ENCODE data around the gene IFRD2. TPM values are rescaled to one million over a fixed set of nuclear protein-coding genes. Genes with fewer than 3 reads are reported as not detected.

The IFRD2 gene
- total and polyA plus RNA-seq, 9 of the 15 experiments (the other 6 are each of a cell fraction or from before 2014, with no cell fraction given), result 30.5 to 115 (median 52.8) TPM

DNA sequence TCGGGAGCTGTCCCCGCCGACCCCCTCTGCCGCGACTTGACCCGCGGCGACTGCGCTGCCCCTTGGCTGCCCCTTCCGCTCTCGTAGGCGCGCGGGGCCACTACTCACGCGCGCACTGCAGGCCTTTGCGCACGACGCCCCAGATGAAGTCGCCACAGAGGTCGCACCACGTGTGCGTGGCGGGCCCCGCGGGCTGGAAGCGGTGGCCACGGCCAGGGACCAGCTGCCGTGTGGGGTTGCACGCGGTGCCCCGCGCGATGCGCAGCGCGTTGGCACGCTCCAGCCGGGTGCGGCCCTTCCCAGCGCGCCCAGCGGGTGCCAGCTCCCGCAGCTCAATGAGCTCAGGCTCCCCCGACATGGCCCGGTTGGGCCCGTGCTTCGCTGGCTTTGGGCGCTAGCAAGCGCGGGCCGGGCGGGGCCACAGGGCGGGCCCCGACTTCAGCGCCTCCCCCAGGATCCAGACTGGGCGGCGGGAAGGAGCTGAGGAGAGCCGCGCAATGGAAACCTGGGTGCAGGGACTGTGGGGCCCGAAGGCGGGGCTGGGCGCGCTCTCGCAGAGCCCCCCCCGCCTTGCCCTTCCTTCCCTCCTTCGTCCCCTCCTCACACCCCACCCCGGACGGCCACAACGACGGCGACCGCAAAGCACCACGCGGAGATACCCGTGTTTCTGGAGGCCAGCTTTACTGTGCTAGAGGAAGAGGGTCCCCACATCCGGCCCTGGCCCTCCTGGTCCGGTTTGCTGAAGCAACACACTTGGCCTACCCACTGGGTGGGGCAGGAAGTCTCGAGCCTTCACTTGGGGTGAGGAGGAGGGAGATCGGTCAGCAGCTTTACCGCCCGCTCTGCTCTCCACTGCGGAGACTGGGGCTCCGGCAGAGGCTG is 48.5 kb upstream of the IFRD2 start, which contains the start of gene RASSF1 (continued):
- TF ChIP-seq, protein P1, sequence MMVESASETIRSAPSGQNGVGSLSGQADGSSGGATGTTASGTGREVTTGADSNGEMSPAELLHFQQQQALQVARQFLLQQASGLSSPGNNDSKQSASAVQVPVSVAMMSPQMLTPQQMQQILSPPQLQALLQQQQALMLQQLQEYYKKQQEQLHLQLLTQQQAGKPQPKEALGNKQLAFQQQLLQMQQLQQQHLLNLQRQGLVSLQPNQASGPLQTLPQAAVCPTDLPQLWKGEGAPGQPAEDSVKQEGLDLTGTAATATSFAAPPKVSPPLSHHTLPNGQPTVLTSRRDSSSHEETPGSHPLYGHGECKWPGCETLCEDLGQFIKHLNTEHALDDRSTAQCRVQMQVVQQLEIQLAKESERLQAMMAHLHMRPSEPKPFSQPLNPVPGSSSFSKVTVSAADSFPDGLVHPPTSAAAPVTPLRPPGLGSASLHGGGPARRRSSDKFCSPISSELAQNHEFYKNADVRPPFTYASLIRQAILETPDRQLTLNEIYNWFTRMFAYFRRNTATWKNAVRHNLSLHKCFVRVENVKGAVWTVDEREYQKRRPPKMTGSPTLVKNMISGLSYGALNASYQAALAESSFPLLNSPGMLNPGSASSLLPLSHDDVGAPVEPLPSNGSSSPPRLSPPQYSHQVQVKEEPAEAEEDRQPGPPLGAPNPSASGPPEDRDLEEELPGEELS (CRISPR knock-in tag; IDR thresholded peaks at IDR 0.05; ENCODE audit: borderline replicate concordance), result no peak
- TF ChIP-seq SP2 (IDR thresholded peaks at IDR 0.05; ENCODE audit: extremely low read depth, low read depth, low read length, poor library complexity, severe bottlenecking), result no peak
- TF ChIP-seq SIX5 (IDR thresholded peaks at IDR 0.05; ENCODE audit: borderline replicate concordance in 1 of 2, insufficient read depth in 1 of 2, low read depth in 1 of 2, low read length in 2 of 2), result no peak
- TF ChIP-seq SIRT6 (IDR thresholded peaks at IDR 0.05; ENCODE audit: low read depth, low read length), result no peak
- TF ChIP-seq NFXL1 (CRISPR knock-in tag; IDR thresholded peaks at IDR 0.05), result no peak
- TF ChIP-seq, protein P2, sequence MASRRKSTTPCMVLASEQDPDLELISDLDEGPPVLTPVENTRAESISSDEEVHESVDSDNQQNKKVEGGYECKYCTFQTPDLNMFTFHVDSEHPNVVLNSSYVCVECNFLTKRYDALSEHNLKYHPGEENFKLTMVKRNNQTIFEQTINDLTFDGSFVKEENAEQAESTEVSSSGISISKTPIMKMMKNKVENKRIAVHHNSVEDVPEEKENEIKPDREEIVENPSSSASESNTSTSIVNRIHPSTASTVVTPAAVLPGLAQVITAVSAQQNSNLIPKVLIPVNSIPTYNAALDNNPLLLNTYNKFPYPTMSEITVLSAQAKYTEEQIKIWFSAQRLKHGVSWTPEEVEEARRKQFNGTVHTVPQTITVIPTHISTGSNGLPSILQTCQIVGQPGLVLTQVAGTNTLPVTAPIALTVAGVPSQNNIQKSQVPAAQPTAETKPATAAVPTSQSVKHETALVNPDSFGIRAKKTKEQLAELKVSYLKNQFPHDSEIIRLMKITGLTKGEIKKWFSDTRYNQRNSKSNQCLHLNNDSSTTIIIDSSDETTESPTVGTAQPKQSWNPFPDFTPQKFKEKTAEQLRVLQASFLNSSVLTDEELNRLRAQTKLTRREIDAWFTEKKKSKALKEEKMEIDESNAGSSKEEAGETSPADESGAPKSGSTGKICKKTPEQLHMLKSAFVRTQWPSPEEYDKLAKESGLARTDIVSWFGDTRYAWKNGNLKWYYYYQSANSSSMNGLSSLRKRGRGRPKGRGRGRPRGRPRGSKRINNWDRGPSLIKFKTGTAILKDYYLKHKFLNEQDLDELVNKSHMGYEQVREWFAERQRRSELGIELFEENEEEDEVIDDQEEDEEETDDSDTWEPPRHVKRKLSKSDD (conservative IDR thresholded peaks at IDR 0.05; ENCODE audit: low read length), result no peak
- no peak for TF ChIP-seq ZSCAN32 (CRISPR knock-in tag; IDR thresholded peaks at IDR 0.05)
- TF ChIP-seq FOXJ3 (CRISPR knock-in tag; IDR thresholded peaks at IDR 0.05), result no peak
- TF ChIP-seq ZNF165 (CRISPR knock-in tag; IDR thresholded peaks at IDR 0.05; ENCODE audit: borderline replicate concordance), result no peak
- TF ChIP-seq MBD2 (IDR thresholded peaks at IDR 0.05; ENCODE audit: borderline replicate concordance, low read depth), result no peak
- TF ChIP-seq ATF7 (IDR thresholded peaks at IDR 0.05), result 0 out of 2 replicates have a peak, but pooled peaks have one; percentile 9
- TF ChIP-seq HMGN3 (IDR thresholded peaks at IDR 0.05; ENCODE audit: borderline replicate concordance, extremely low read depth, insufficient read length, low read depth, low read length), result no peak
- no peak for TF ChIP-seq PML (IDR thresholded peaks at IDR 0.05; ENCODE audit: low read length)
- TF ChIP-seq ZNF830 (CRISPR knock-in tag; IDR thresholded peaks at IDR 0.05), result no peak
- no peak for TF ChIP-seq EGR1 (conservative IDR thresholded peaks at IDR 0.05)
- TF ChIP-seq, protein P3, sequence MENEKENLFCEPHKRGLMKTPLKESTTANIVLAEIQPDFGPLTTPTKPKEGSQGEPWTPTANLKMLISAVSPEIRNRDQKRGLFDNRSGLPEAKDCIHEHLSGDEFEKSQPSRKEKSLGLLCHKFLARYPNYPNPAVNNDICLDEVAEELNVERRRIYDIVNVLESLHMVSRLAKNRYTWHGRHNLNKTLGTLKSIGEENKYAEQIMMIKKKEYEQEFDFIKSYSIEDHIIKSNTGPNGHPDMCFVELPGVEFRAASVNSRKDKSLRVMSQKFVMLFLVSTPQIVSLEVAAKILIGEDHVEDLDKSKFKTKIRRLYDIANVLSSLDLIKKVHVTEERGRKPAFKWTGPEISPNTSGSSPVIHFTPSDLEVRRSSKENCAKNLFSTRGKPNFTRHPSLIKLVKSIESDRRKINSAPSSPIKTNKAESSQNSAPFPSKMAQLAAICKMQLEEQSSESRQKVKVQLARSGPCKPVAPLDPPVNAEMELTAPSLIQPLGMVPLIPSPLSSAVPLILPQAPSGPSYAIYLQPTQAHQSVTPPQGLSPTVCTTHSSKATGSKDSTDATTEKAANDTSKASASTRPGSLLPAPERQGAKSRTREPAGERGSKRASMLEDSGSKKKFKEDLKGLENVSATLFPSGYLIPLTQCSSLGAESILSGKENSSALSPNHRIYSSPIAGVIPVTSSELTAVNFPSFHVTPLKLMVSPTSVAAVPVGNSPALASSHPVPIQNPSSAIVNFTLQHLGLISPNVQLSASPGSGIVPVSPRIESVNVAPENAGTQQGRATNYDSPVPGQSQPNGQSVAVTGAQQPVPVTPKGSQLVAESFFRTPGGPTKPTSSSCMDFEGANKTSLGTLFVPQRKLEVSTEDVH (IDR thresholded peaks at IDR 0.05; ENCODE audit: low read depth, partially characterized antibody), result no peak
- TF ChIP-seq CHCHD3 (CRISPR knock-in tag; IDR thresholded peaks at IDR 0.05), result no peak
- TF ChIP-seq PHTF2 (CRISPR knock-in tag; IDR thresholded peaks at IDR 0.05), result no peak
- no peak for TF ChIP-seq XRCC5 (IDR thresholded peaks at IDR 0.05; ENCODE audit: low read depth, low read length)
- no peak for TF ChIP-seq MCM2 (IDR thresholded peaks at IDR 0.05; ENCODE audit: low read depth)
- no peak for TF ChIP-seq FOSL1 (tag; conservative IDR thresholded peaks at IDR 0.05)
